ENCODE measurements around the gene SPATA2.

Gene SPATA2

DNA sequence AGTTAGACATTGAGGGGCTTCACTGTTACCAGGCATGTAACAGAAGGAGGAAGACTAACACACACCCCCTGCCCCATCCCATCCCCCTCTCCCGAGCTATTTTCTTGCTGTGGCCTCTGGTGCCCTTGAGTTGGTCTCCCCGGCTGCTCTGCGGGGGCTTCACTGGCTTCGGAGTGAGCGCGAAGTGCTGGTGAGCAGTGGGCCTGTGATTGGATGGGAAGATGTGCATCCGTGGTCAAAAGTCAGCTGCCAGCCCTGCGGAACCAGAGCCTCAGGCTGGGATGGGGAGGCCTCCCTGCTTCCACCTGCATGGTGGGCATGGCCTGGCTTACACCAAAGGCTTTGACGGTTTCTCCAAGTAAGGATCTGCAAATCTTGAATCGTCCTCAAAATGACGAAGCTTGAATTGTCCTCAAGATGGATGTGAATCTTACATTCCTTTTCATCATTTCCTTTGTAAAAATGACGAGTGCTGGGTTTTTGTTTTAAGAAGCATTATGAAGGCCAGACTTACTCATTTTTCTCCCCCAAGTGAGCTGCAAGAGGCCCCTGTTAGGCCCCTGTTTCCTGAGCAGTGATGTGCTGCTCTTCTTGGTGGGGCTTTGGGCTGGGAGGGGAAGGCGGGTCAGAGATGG, 23.7 kb downstream of the SPATA2 start:
- Histone ChIP-seq H3K9ac (ENCODE audit: low read depth in 1 of 2, low read length in 2 of 2) (no peak overlapping the region), H3K36me3 (ENCODE audit: control insufficient read depth in 2 of 2, insufficient read depth in 2 of 2, low read length in 2 of 2) (peaks cover 0 to 6% of the 10 kb centered on the region in 2 donors), H3K4me3 (ENCODE audit: low read length in 2 of 2) (no peak overlapping the region), H3K27me3 (ENCODE audit: control insufficient read depth in 2 of 2, insufficient read depth in 2 of 2, low read length in 2 of 2) (no peaks in the 10 kb centered on the region), H3K27ac (ENCODE audit: low read depth in 2 of 2, low read length in 2 of 2) (no peak overlapping the region), H3K9me3 (ENCODE audit: control insufficient read depth in 2 of 2, low read length in 2 of 2) (no peaks in the 10 kb centered on the region), H3K4me1 (ENCODE audit: control insufficient read depth in 2 of 2, insufficient read depth in 2 of 2, low read length in 2 of 2) (peaks cover 10 to 11% of the 10 kb centered on the region in 2 donors)

DNA sequence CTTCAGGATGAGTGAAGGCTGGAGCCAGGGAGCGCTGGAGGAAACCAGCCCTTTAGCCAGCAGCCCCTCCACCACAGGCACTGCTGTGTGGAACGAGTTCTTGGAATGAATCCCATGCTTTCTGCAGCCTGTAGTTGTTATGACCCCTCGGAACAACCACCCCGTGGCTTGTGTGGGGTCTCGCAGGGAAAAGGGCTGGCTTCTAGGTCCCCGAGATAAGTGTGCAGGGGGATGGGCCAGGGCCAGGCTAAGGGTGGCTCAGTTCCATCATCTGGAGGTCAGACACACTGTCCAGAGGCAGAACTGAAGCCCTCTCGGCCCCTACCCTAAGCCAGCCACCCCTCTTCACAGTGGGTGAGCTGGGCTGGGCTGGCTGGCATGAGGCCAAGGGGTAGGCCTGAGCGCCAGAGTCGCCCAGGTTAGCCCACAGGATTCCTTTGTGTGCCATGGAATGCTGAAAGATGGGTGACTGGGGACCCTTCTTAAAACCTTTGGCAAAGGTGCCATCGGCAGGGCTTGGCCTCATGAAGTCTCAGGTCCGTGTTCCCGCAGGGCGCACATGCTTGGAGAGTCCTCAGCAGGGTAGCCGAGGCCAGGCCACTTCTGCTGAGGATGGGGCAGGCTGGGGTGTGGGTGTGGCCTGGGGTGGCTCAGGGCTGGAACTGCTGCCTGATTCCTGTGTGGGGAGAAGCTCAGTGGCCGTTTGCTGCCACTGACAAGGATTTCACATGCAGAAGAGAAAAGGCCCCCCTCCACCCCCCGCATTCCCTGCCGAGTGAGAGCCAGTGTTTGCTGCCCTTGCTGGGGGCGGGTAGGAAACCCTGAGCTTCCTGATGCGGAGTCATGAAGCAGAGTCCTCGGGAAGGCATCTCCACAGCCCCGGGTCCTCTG, 24.6 kb downstream of the SPATA2 start:
- H3K9ac ChIP-seq (ENCODE audit: low read depth in 1 of 2, low read length in 2 of 2): no peak overlapping the region
- H3K36me3 ChIP-seq (ENCODE audit: control insufficient read depth in 2 of 2, insufficient read depth in 2 of 2, low read length in 2 of 2): peaks cover 0 to 6% of the 10 kb centered on the region in 2 donors
- no peaks in the 10 kb centered on the region for H3K9me3 ChIP-seq (ENCODE audit: control insufficient read depth in 2 of 2, low read length in 2 of 2)
- no peak overlapping the region for H3K4me3 ChIP-seq (ENCODE audit: low read length in 2 of 2)
- peaks cover 10 to 11% of the 10 kb centered on the region in 2 donors for H3K4me1 ChIP-seq (ENCODE audit: control insufficient read depth in 2 of 2, insufficient read depth in 2 of 2, low read length in 2 of 2)
- H3K27ac ChIP-seq (ENCODE audit: low read depth in 2 of 2, low read length in 2 of 2): no peak overlapping the region
- no peaks in the 10 kb centered on the region for H3K27me3 ChIP-seq (ENCODE audit: control insufficient read depth in 2 of 2, insufficient read depth in 2 of 2, low read length in 2 of 2)

DNA sequence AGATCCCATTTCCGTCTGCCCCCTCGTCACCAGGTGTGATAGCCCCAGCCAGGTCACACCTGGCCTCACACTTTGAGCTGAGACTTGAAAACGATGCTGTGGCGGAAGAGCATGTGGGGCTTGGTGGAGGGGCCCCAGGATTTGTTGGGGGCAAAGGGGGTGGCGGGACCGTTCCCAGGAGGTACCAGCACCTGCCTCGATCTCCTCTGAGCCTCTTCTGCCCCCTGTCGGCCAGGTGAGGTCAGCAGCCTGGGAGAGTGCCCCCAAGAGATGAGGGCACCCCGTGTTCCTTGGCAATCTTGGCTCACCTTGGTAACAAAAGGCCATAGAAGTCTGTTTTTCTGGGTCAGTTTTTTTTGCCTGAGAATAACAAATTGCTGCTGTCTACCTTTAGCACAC, 25.4 kb downstream of the SPATA2 start:
- H3K27me3 ChIP-seq (ENCODE audit: control insufficient read depth in 2 of 2, insufficient read depth in 2 of 2, low read length in 2 of 2): no peaks in the 10 kb centered on the region
- H3K9me3 ChIP-seq (ENCODE audit: control insufficient read depth in 2 of 2, low read length in 2 of 2): no peaks in the 10 kb centered on the region
- no peak overlapping the region for H3K9ac ChIP-seq (ENCODE audit: low read depth in 1 of 2, low read length in 2 of 2)
- no peak overlapping the region for H3K4me3 ChIP-seq (ENCODE audit: low read length in 2 of 2)
- no peak overlapping the region for H3K27ac ChIP-seq (ENCODE audit: low read depth in 2 of 2, low read length in 2 of 2)
- peaks cover 2 to 12% of the 10 kb centered on the region in 2 donors for H3K36me3 ChIP-seq (ENCODE audit: control insufficient read depth in 2 of 2, insufficient read depth in 2 of 2, low read length in 2 of 2)
- H3K4me1 ChIP-seq (ENCODE audit: control insufficient read depth in 2 of 2, insufficient read depth in 2 of 2, low read length in 2 of 2): peaks cover 10 to 11% of the 10 kb centered on the region in 2 donors

DNA sequence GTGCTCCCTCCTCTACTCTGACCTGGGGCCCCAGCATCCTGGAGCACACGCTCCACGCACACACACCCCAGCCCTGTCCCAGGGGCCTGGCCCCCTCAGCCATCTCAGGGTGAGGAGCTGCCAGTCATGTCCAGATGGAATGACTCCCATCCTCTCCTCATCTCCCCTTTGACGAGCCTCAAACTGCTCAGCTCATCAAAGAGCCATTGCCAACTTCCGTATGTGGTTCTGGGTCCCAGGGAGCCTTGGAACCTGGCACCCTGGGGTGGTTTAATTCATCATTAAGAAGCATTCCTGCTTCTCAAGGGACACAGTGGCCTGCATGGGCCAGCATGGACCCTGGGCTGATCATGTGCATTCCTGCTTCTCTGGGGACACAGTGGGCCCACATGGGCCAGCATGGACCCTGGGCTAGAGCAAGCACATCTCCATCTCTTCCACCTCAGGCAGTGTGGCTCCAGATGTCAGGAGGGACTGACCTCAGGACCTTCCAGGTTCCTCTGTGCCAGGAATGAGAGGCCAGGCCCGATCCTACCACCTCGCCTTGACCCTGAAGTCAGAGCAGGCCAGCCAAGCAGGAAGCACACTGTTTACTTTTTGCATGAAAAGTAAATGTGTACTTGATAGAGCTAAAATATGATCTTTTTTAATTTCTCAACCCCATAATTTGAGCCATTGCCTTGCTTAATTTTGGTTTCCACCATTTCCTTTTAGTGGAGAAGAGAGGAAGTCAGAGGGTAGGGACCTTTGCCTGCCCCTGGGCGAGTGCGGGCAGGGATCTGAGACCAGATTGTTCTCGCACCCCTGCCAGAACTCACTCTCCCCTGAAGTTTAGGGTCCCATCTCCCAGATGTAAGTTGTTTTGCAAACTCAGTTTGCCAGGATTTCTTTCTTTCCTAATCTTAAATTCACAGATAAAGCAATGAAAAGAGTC, 26.1 kb downstream of the SPATA2 start:
- Histone ChIP-seq H3K9me3 (ENCODE audit: control insufficient read depth in 2 of 2, low read length in 2 of 2) (no peaks in the 10 kb centered on the region), H3K4me1 (ENCODE audit: control insufficient read depth in 2 of 2, insufficient read depth in 2 of 2, low read length in 2 of 2) (peaks cover 10 to 11% of the 10 kb centered on the region in 2 donors), H3K27ac (ENCODE audit: low read depth in 2 of 2, low read length in 2 of 2) (no peak overlapping the region), H3K36me3 (ENCODE audit: control insufficient read depth in 2 of 2, insufficient read depth in 2 of 2, low read length in 2 of 2) (peaks cover 9 to 17% of the 10 kb centered on the region in 2 donors), H3K9ac (ENCODE audit: low read depth in 1 of 2, low read length in 2 of 2) (no peak overlapping the region), H3K27me3 (ENCODE audit: control insufficient read depth in 2 of 2, insufficient read depth in 2 of 2, low read length in 2 of 2) (no peaks in the 10 kb centered on the region), H3K4me3 (ENCODE audit: low read length in 2 of 2) (no peak overlapping the region)

DNA sequence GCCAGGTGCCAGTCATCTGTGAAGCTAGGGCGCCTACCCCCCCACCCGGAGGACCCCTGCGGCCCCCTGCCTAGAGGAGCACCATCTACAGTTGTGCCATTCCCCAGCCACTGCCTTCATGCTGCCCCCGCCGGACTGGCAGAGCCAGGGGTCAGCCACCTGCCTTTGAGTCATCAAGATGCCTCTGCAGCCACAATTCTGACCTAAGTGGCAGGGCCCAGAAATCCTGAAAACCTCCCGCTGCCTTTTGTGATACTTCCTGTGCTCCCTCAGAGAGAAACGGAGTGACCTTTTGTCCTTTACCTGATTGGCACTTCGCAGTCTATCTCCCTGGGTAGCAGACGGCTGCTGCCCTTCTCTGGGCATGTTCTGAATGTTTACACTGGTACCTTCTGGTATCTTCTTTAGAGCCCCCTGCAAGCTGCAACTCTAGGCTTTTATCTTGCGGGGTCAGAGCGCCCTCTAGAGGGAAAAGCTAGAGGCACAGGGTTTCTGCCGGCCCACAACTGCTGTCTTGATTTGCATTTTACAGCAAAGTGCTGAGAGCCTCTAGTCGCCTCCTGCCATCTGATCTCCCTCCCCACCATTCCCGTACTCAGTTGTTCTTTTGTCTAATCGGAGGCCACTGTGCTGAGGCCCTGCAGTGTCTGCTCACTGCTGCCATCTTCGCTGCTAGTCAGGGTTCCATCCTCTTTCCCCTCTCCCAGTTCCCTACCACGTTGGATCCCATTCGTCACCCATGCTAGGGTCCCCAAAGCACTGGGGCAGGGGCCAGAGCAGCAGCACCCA, 26.9 kb downstream of the SPATA2 start:
- Histone ChIP-seq H3K4me1 (ENCODE audit: control insufficient read depth in 2 of 2, insufficient read depth in 2 of 2, low read length in 2 of 2) (peaks cover 10 to 11% of the 10 kb centered on the region in 2 donors), H3K9ac (ENCODE audit: low read depth in 1 of 2, low read length in 2 of 2) (no peak overlapping the region), H3K9me3 (ENCODE audit: control insufficient read depth in 2 of 2, low read length in 2 of 2) (no peaks in the 10 kb centered on the region), H3K36me3 (ENCODE audit: control insufficient read depth in 2 of 2, insufficient read depth in 2 of 2, low read length in 2 of 2) (peaks cover 16 to 22% of the 10 kb centered on the region in 2 donors), H3K4me3 (ENCODE audit: low read length in 2 of 2) (no peak overlapping the region), H3K27ac (ENCODE audit: low read depth in 2 of 2, low read length in 2 of 2) (no peak overlapping the region), H3K27me3 (ENCODE audit: control insufficient read depth in 2 of 2, insufficient read depth in 2 of 2, low read length in 2 of 2) (no peaks in the 10 kb centered on the region)

DNA sequence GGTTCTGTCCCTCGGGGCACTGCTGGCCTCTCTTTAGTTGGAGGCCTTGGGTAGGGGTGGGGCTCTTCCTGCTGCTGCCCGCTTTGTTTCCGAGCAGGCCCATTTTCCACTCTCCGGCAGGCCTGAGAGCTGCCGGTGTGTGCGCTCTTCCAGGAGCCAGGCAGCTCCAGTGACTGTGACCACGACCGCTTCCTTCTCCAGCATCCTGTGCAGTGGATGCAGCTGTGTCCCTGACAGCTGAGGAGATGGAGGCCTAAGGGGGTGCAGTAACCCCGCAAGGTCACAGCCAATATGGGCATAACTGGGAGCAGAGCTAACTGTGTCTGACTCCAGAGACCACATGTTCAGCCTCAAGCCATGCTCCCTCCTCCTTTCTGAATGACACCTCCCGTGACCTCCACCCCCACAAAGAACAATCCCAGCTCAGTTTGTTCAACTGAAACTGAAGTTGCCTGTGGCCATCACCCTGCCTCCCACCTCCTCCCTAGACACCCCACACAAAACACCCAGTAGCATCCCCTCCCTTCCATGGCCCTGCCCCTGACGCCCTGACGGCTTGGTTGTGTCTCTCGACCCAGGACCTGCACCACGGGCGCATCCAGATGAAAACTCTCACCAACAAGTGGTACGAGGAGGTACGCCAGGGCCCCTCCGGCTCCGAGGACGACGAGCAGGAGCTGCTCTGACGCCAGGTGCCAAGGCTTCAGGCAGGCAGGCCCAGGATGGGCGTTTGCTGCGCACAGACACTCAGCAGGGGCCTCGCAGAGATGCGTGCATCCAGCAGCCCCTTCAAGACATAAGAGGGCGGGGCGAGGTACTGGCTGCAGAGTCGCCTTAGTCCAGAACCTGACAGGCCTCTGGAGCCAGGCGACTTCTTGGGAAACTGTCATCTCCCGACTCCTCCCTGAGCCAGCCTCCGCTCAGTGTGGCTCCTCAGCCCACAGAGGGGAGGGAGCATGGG, 27.8 kb downstream of the SPATA2 start:
- H3K4me3 ChIP-seq (ENCODE audit: low read length in 2 of 2): no peak overlapping the region
- H3K27me3 ChIP-seq (ENCODE audit: control insufficient read depth in 2 of 2, insufficient read depth in 2 of 2, low read length in 2 of 2): no peaks in the 10 kb centered on the region
- H3K9me3 ChIP-seq (ENCODE audit: control insufficient read depth in 2 of 2, low read length in 2 of 2): no peaks in the 10 kb centered on the region
- H3K36me3 ChIP-seq (ENCODE audit: control insufficient read depth in 2 of 2, insufficient read depth in 2 of 2, low read length in 2 of 2): peaks cover 19 to 28% of the 10 kb centered on the region in 2 donors
- peak overlapping the region in 1 of 2 donors; percentile 1 for H3K27ac ChIP-seq (ENCODE audit: low read depth in 2 of 2, low read length in 2 of 2)
- H3K9ac ChIP-seq (ENCODE audit: low read depth in 1 of 2, low read length in 2 of 2): no peak overlapping the region
- peaks cover 10 to 11% of the 10 kb centered on the region in 2 donors for H3K4me1 ChIP-seq (ENCODE audit: control insufficient read depth in 2 of 2, insufficient read depth in 2 of 2, low read length in 2 of 2)

DNA sequence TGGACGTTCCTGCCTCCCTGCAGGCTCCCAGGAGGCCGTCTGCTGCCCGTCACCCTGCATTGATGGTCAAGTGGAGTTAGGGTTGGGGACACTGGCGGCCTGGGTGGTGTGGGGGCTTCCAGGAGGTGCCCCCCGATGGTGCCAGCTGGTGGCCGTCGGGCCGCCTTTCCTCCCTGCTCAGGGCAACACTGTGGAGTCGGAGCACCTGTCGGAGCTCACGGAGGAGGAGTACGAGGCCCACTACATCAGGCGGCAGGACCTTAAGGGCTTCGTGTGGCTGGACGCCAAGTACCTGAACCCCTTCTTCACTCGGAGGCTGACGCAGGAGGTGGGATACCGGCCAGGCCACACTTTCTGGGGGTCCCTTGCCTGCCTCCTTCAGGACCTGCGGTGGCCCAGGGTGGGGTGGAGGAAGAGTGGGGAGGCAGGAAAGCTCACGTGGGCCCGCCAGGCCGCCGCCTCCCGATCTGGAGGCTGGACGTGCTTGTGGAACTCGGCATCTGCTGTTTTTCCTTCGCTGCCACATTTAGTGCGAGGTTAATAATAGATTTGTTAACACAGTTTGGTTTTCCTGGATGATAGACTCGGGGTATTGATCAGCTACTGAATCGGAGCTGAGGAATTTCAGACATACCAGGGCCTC, 28.6 kb downstream of the SPATA2 start:
- no peak overlapping the region for H3K4me3 ChIP-seq (ENCODE audit: low read length in 2 of 2)
- no peak overlapping the region for H3K9ac ChIP-seq (ENCODE audit: low read depth in 1 of 2, low read length in 2 of 2)
- H3K27me3 ChIP-seq (ENCODE audit: control insufficient read depth in 2 of 2, insufficient read depth in 2 of 2, low read length in 2 of 2): no peaks in the 10 kb centered on the region
- H3K4me1 ChIP-seq (ENCODE audit: control insufficient read depth in 2 of 2, insufficient read depth in 2 of 2, low read length in 2 of 2): peaks cover 8 to 11% of the 10 kb centered on the region in 2 donors
- H3K9me3 ChIP-seq (ENCODE audit: control insufficient read depth in 2 of 2, low read length in 2 of 2): no peaks in the 10 kb centered on the region
- H3K36me3 ChIP-seq (ENCODE audit: control insufficient read depth in 2 of 2, insufficient read depth in 2 of 2, low read length in 2 of 2): peaks cover 24 to 31% of the 10 kb centered on the region in 2 donors
- H3K27ac ChIP-seq (ENCODE audit: low read depth in 2 of 2, low read length in 2 of 2): peak overlapping the region in 1 of 2 donors; percentile 1

DNA sequence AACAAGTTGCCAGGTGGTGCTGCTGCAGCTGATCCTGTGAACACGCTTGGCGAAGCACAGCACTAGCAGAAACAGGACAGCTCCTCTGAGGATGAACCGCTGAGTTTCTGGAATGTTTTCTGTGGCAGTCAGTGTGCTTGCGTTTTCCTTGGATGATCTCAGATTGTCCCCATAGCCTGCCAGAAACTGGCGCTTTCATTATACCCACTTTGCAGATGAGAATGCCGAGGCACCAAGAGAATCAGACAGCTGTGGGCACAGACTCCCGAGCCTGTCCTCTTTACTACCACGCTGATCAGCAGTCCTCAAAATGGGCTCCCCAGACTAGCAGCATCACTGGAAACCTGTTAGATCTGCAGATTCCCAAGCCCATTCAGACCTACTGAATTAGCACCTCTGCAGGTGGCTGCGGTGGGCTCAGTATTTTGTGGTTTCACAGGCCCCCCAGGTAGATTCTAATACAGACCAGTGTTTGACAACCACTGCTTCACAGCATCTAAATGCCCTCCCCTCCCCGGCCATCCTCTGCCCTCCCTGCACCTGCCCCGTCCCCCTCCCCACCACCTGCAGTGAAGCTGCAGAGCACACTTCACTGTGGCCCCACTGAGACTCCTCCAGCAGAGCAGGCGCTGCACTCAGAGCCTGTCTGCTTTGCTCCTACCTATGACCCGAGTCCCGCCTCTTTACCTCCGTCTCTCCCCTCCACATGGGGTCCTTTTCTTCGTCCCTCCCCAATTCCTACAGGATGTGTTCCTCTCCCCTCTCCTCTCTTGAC, 29.6 kb downstream of the SPATA2 start:
- no peak overlapping the region for H3K4me3 ChIP-seq (ENCODE audit: low read length in 2 of 2)
- H3K27ac ChIP-seq (ENCODE audit: low read depth in 2 of 2, low read length in 2 of 2): no peak overlapping the region
- no peaks in the 10 kb centered on the region for H3K27me3 ChIP-seq (ENCODE audit: control insufficient read depth in 2 of 2, insufficient read depth in 2 of 2, low read length in 2 of 2)
- H3K4me1 ChIP-seq (ENCODE audit: control insufficient read depth in 2 of 2, insufficient read depth in 2 of 2, low read length in 2 of 2): peaks cover 8 to 11% of the 10 kb centered on the region in 2 donors
- no peaks in the 10 kb centered on the region for H3K9me3 ChIP-seq (ENCODE audit: control insufficient read depth in 2 of 2, low read length in 2 of 2)
- peaks cover 25 to 39% of the 10 kb centered on the region in 2 donors for H3K36me3 ChIP-seq (ENCODE audit: control insufficient read depth in 2 of 2, insufficient read depth in 2 of 2, low read length in 2 of 2)
- no peak overlapping the region for H3K9ac ChIP-seq (ENCODE audit: low read depth in 1 of 2, low read length in 2 of 2)
